ENCODE measurements around the gene MAML3.

MAML3 gene

DNA sequence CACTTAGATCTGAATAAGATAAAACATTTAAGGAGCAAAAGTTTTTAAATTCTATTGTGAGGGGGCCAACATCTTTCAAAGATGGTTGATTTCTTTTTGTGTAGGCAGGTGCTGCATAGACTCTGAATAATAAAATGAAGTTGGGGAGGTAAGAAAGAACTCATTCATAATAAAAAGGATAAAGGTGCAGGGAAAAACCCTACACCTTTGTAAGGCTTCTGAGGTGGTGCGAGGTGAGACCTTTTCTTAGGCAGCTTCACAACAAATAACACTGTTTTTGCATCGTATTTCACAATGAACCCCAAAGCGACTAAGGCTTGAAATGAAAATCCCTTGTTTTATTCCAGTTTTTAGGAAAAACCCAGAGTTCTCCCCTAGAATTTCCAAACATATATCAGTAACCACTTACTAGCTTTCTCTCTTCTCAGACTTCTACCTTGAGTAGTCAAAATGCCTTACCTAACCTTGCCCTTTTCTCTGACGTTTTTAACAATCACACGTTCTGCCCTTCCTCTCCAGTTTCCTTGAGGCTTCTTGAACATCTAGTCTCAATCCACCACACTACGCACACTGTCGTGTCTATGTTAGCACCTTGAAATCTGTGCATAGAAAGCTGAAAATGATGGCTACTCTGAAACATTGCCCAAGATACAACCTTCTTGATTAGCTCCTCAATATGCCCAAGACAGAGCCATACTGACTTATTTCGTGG lies 30.2 kb downstream of the MAML3 start:
- DNase-seq: no peak

DNA sequence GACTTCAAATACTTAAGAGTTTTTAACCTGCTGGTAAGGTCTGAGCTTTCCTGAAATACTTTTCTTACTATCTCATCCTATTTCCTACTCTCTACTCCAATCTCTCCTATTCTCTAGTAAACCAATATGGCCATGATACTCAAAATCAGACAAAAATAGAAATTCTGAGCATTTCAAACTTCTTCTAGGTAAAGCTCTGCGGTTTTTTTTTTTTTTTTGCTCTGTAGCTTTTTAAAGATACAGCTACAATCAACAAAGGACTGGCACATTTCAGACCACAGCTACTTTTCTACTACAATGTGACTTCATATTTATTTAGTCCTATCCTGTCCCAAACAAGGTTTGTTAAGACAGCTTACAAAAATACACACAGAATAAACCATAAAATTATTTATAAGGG lies 31.1 kb downstream of the MAML3 start:
- no peak for DNase-seq

DNA sequence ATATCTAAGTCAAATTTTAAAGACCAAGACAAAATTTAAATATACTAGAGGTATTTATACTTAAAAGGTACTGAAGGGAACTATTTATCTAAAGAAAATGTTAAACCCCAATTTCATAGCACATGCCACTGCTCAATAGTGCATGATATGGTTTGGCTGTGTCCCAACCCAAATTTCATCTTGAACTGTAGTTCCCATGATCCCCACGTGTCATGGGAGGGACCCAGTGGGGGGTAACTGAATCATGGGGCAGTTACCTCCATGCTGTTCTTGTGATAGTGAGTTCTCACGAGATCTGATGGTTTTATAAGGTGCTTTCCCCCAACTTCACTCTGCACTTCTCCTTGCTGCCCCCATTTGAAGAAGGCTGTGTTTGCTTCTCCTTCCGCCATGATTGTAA lies 32.3 kb downstream of the MAML3 start:
- DNase-seq: no peak

DNA sequence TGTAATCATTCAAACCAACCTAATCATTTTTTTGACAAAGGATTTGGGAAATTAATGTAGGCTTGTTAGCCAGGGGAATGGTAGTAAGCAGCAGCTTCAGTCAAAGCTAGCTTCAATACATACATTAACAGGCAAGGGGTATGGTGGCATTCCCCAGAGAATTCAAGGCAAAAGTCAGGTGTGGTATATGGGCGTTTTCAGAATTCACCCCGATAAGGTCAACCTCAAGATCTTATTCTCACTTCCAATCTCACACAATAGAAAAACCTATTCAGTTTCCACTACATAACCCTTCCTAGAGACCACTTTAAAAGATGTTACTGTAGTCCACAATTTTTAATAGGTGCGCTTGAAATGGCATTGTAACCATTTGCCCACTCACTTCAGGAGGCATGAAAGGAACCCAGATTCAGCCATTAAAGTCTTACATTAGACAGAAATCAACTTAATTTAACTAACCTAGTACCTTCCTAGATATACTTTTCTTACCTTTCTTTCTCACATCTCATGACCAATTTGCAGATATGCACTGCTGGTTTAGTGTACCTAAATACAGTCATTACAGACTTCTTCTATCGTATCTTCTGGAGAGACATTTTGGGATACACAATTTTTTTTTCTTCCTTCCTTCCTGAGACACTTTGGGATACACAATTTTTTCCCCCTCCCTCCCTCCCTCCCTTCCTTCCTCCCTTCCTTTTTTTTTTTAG lies 34.9 kb downstream of the MAML3 start:
- DNase-seq: no peak

DNA sequence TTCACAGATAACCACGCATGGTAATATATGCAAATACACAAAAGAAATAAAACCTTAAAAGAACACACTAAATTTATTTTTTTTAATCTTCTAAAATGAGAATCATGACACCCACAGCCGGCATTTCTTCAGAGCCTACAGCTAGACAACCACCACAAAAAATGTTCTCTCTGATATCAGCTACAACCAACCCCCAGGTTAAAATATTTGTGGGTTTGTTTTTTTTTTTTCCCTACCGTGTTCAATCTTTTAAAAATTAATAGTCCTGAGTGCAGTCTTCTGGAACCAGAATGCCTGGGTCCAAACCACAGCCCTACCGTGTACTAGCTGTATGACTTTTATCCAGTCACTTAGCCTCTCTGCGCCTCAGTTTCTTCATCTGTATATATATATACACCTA lies 36.0 kb downstream of the MAML3 start:
- no peak for DNase-seq

DNA sequence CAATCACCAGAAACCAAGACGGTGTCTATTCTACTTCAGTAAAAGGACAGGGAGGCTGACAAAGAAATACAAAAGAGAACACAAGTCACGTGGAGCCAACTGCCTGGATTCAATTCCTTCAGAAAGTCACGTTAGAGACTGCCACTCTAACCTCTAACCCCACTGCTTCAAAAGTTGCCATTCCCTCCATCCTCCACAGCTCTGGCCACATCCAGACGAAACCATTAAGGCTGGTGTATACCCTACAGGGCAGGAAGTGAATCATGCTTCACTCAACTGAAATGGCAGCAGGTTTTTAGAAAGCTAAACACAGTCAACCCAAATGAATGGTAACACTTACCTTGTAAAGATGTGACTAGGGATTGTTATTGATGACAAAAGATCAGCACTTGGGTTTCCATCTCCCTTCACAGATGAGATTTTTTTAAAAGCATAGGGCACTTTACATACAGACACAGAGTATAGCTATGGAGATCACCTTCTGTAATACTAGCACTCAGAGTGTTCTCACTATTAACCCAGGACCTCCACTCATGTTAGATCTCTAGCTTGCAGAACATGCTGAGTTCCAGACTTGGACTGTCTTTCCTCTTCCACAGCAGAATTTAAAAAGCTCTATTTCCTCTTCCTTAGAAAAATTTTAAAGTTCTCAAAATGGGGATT lies 37.4 kb downstream of the MAML3 start:
- peak; percentile 79 for DNase-seq

DNA sequence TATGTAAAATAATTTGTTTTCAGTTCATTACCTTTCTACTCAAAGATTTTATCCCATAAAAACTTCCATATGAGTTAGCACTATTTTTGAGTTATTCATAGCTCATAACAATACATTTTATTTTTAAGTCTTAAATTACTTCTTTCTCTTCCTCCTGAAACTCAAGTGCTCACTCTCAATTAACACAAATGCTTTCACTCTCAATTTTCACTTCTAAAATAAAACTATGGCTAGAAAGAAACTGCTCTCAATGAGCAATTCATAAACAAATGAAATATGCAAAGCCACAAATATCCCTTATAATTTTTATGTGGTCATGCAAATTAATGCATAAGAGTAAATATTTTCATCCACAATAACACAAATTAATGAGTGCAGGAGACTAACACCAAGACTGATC lies 38.8 kb downstream of the MAML3 start:
- no peak for DNase-seq

DNA sequence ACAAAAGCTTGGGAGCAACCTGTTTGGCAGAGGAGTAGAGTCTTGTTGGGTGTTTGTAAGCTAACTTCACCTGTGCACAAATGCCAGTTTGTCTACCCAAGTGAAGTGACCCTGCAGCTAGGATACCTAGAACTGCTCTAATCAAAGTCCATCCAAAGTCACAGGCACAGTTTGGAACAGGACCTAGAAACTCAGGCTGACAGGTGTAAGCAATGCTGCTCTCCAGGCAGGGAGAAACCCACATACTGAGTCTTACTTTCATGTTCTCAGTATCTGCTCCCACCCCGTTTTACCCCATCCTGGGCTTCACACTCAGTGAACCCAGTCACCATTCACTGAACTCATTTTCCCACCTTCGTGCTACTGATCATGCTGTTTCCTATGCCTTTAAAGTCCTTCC lies 40.3 kb downstream of the MAML3 start:
- DNase-seq: no peak

DNA sequence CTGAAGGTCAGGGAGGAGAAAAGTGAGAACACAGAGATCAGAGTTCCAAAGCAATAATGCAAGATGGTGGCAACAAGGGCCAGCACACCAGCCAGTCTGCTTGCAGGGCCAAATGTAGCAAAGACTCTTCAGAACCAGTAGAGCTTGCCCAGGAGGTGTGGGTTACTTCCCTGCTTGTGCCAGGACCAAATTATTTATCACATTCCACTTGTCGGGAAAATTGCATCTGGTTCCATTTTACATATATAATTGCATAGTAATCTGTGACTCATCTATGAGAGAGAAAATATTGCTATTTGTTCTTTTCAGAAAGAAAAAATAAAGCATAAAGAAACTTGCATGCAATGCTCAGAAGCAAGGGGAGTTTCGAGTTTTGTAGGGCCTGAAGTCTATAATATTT lies 41.4 kb downstream of the MAML3 start:
- DNase-seq: no peak

DNA sequence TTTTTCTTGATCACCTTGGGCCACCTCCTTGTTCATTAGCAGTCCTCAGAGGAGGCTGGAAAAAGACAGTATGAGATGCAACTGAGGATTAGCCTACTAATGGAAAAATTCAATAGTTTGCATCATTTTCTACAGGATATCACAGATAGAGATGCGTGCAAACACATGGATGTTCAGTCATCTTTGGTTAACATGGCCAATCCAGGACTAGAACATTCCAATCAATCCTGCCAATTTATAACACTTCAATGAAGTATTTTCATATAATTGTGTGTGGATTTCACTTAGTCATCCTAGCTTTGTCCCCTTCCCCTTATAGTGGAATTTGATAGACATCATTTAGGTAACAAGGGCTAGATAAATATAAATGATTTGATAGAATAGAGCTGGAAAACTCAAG lies 42.7 kb downstream of the MAML3 start:
- no peak for DNase-seq

DNA sequence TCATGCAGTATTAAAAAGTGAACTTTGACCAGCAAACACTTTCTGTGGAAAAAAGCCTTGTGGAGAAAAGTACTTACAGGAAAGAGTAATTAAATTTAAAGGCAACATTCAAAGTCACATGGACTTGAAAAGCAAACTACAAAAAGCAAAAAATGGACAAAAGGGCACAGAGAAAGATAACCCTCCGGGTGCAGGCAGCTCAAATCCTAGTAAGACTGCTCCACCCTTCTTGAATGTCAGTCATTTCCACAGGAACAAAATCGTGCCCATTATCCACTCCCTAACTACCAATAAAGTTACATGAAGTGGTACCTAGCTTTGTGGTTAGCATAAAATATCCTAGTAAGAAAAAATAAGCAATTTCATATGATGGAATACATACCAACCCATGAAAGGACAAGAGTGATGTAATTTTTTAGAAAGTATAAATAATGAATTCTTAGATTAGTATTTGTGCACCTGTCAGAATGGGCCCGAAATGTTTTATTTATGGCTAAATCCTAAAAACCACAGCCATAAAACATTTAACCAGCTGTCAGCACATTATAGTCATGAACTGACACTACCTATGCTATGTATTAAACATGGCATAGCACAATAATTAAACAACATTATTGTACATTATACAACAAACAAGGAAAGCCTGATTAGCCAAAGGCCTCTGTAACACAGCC lies 43.3 kb downstream of the MAML3 start:
- no peak for DNase-seq

DNA sequence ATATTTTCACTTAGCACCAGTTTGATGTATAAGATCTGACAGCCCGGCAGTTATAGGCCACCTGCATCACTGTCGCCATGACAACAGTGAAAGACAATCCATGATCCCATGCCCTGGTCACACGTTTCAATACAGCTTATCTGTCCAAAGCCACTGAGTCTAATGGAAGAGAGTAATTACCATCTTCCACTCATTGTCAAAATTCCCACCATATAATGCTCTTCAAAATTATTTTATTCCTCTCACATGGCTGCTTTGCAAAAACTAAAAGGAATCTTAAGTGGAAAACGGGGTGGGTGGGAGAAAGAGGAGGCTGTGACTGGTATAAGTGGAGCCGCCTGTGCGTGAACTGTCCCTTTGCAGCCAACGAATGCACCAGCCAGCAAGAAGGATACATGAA lies 44.2 kb downstream of the MAML3 start:
- DNase-seq: no peak

DNA sequence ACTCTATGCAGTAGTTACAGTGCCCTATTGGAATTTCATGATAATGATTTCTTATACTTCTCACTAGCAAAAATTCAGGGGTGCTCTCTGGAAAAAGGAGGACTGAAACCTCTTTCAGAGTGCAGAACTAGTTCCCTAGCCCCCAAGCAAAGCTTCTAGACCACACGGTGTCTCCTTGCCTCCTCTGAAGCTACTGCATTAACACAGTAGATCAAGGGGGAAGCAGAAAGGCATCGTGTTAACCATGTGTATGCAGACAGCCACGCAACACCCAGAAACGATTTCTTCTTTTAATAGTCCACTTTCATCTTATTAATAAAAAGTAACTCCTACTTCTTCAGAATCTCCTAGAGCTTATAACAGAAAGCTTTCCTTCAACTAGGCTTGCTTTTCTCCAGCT lies 44.7 kb downstream of the MAML3 start:
- DNase-seq: no peak

DNA sequence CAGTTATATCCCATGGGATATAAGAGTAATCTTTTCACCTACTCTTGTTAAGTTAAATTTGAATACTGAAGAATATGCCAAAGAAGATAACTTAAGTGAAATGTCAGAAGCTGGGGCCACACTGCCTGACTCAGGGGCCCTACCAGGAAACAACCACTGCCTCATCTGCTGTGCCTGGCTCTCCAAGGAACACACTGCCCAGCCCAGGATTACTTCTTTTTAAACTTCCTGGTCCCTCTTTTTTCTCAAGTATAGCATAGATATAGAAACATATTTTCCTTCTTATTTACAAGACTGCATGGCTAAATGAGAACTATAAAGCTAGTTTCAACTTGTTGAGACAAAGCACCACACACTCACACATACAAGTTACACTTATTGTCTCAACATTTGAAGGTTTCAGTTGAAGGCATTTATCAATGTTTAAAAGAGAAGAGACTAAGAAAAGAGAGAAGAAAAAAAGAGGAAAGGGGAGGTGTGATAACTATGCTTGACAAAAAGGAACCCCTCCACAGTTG lies 45.2 kb downstream of the MAML3 start:
- no peak for DNase-seq

DNA sequence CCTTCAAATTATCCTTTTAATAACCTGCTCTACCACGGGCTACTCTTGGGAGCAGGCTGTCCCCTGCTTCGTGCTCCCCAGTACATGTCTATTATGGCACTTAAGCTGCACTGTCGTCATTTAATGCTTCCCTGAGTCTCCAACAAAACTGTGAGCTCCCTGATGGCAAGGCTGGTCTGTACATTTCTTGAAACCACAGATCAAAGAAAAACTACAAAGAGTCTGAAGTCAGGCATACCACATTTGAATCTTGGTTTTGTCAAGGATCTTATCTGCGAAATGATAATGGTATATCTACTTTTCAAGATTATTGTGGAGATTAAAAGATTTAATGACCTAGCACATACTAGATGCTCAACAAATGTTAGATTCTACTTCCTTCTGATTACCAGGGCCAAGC lies 45.7 kb downstream of the MAML3 start:
- DNase-seq: no peak

DNA sequence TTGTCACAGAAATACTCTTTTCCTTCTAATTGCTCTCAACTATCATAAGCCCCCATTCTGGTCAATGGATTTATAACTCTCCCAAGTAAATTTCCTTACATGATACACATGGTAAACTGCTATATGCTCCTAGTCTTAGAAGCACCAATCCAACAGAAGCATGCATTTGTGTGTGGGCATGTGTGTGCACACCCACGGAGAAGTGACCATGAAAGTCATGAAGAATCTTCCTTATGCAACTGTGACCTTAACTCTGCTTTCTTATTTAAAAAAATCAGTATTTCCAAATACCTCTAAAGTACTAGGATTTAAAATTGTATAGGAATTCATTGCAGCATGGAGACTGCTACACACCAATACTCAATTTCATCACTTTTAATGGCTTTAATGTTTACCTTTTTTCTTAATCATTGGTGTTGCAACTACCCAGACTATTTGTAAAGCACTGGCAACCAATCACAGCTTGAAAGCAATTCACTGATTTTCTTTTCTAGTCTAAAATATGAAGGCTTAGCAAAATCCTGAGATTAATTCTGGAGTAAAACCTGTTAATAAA lies 47.6 kb downstream of the MAML3 start:
- DNase-seq: no peak

DNA sequence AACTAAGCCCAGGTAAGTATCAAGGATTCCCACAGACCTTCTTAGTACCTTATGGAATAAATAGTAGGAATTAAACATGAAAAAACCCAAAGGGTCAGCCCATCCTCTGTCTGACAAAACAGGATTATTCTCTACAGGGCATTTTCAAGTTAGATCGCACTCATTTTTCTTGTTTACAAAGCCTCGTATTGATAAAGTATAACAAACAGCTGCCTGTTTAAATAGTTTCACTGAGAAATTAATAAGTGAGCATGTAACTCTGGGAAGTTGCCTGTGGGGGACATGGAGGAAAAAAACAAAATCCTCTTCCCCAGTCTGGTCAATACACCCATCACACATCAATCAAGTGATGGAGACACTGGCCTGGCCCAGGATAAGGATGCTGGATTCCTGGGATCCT lies 48.5 kb downstream of the MAML3 start:
- no peak for DNase-seq

DNA sequence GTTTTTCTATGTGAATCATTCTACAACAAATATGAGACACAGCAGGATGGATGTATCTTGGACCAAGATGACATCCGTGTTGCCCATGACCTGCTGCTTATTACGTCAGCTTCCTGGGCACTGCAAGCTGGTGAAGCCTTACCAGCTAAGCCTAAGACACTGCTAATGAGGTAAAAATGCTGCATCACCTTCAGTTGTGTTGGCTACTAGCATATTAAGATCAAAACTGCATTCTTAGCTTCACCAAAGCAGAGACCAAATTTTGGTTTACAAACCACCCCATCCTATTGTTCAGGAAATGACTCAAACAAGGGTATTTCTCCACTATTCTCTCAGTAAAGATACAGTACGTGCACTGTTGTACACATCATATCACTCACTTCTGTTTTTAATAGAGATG lies 50.3 kb downstream of the MAML3 start:
- peak; percentile 97 for DNase-seq

DNA sequence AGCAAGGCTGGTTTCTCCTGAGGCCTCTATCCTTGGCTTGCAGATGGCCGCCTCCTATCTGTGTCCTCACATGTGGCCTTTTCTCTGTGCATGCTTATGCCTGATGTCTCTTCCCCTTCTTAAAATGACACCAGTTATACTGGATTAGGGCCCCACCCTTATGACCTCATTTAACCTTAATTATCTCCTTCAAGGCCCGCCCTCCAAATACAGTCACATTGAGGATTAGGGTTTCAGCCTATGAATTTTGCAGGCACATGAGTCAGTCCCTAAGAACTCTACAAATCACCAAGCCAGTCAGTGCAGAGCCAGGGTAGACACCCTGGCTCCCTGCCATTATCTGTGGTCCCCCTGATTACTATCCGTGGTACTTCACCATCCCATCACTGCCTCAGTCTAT lies 51.6 kb downstream of the MAML3 start:
- peak; percentile 47 for DNase-seq

DNA sequence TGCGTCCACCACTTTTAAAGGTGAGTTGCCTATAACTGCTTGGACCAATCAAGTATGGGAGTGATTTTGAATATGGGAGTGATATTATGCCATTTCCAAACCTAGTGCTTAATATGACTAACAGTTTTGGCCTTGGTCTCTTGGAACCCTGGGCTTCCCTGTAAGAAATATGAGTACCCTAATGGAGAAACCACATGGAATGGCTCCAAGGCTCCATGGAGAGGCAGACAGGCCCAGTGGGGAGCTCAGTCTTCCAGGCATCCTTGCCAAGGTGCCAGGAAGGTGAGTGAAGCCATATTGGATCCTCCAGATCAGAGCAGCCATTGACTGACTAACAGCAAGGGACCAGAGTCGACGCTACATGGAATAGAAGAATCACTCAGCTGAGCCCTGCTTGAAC lies 53.2 kb downstream of the MAML3 start:
- no peak for DNase-seq

DNA sequence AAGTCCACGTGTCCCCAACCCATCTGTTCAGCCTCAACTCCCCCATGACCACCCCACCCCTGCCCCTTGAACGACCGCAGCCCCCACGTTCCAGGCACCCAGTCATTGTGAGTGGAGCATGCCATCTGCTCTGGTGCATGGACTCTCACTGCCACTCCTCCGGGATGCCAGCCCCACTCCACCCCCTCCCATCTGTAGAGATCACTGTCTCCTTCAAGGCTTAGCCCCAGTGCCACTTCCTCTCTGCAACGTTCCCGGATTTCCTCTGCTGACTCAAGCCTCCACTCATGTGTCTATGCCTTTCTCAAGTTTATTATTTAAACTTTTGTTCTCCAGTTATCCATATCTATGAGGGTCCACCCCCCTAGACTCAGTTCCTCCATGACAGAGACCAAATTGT lies 54.0 kb downstream of the MAML3 start:
- DNase-seq: peak; percentile 68

DNA sequence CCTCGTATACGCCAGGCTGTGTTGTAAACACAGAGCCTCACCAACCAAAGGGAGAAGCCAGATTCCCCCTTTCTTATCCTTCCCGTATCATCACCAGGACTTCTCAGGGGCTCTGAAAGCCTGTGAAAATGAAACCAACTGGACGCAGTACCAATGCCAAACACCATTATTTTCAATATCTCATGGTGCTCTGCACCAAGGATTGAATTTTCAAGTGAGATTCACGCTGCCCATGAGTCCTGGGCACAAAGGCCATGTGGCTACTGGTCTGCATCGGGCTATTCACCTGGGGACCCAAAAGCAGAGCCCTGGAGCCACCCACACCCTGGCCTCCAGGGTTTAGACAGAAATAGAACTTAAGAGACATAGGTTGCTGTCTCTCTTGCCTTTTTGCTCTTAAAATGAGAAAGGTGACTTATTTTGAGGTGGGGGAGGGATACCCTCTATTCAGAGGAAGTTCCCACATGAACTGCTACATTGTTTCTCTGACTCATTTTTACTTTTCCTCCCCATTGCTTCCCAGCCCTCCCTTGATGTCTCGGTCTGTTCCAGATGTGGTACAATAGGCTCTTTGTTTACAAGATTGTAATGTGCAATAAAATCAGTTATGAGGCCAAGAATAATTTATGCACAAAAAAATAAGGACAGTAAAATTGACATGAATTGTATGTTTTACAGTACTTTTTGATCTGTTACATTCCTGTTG lies 55.4 kb downstream of the MAML3 start:
- peak; percentile 22 for DNase-seq

DNA sequence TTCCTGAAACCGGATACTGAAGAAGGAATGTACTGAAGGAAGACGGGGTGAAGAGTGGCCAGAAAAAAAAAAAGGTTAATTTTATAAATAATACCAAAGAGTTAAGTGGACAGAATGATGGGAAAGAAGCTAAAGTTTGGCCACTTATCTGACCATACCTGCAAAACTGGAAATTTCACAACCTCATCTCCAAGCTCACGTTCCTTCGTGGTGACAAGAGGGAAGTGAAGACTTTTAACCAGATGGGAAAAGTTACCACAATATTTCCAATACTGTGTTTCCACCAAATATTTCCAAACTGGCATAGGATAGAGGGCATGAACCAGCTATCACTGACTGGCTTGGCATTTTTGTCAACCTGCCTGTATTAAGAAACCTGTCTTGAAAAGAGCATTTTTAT lies 56.4 kb downstream of the MAML3 start:
- no peak for DNase-seq

Data from activated CD4-positive, alpha-beta T cell treated with anti-CD3 and anti-CD28 coated beads, Interleukin-10, Interleukin-2, amounts not matched to agents 100 ng/mL and 50 ng/mL, durations not matched to agents 16 hours and 8 hours (primary cell).